Mesenchymal stem cell (in vitro differentiated cells and primary cell): ENCODE results near the gene RASSF10.

Experiments used
- DNase-seq: peaks from one replicate; pipeline ENCODE4 v3.0.0-alpha.2; 2013
- H2AFZ ChIP-seq: one replicate; pipeline ENCODE4 v1.6.1; 2013; ENCODE audit warnings: low read depth, mild to moderate bottlenecking, control low read depth, inconsistent platforms, low read length, moderate library complexity
- H2AK5ac ChIP-seq: 2 replicates; pipeline ENCODE4 v1.6.1; 2013; ENCODE audit warnings: low read length, moderate library complexity, mild to moderate bottlenecking, inconsistent platforms; ENCODE audit not compliant: severe bottlenecking
- H2BK120ac ChIP-seq: one replicate; pipeline ENCODE4 v1.6.1; 2013; ENCODE audit warnings: low read depth, mild to moderate bottlenecking, inconsistent platforms, low read length, moderate library complexity
- H2BK12ac ChIP-seq, 2 experiments: one replicate each; pipeline ENCODE4 v1.6.1; 2013; ENCODE audit warnings: inconsistent platforms in 2 of 2, low read length in 2 of 2, mild to moderate bottlenecking in 2 of 2, moderate library complexity in 2 of 2, control low read depth in 1 of 2
- H2BK15ac ChIP-seq: one replicate; pipeline ENCODE4 v1.6.1; 2013; ENCODE audit warnings: mild to moderate bottlenecking, low read depth, inconsistent platforms; ENCODE audit not compliant: poor library complexity, severe bottlenecking
- H2BK5ac ChIP-seq: 2 replicates; pipeline ENCODE4 v1.6.1; 2013; ENCODE audit warnings: low read depth, mild to moderate bottlenecking, low read length, control low read depth, inconsistent platforms; ENCODE audit not compliant: poor library complexity, severe bottlenecking
- H3K14ac ChIP-seq, 2 experiments: one replicate each; pipeline ENCODE4 v1.6.1; 2013; ENCODE audit warnings: inconsistent platforms in 2 of 2, low read length in 2 of 2, control low read depth in 1 of 2, mild to moderate bottlenecking in 1 of 2, moderate library complexity in 1 of 2
- H3K18ac ChIP-seq, 2 experiments: one replicate each; pipeline ENCODE4 v1.6.1; 2013; ENCODE audit warnings: inconsistent platforms in 2 of 2, low read length in 2 of 2, control low read depth in 1 of 2, low read depth in 1 of 2, mild to moderate bottlenecking in 1 of 2
- H3K23ac ChIP-seq, 2 experiments: one replicate each; pipeline ENCODE4 v1.6.1; 2013; ENCODE audit warnings: inconsistent platforms in 2 of 2, low read length in 2 of 2, mild to moderate bottlenecking in 2 of 2, moderate library complexity in 2 of 2, control low read depth in 1 of 2
- H3K27ac ChIP-seq: 2 replicates; pipeline ENCODE4 v1.5.1; 2013; ENCODE audit warnings: mild to moderate bottlenecking, moderate library complexity, low read length, control low read depth, inconsistent platforms; ENCODE audit not compliant: poor library complexity, severe bottlenecking
- H3K27me3 ChIP-seq, 2 experiments: 2 replicates each; pipeline versions ENCODE4 v1.6.1 to v1.7.0; 2013; ENCODE audit warnings: low read length in 2 of 2, mild to moderate bottlenecking in 2 of 2, moderate library complexity in 2 of 2, control low read depth in 1 of 2, inconsistent platforms in 1 of 2; ENCODE audit not compliant: control insufficient read depth in 1 of 2, insufficient read depth in 1 of 2
- H3K36me3 ChIP-seq, 2 experiments: 2 replicates each; pipeline versions ENCODE4 v1.6.1 to v1.7.0; 2013; ENCODE audit warnings: low read length in 2 of 2, control low read depth in 1 of 2, inconsistent platforms in 1 of 2, low read depth in 1 of 2, mild to moderate bottlenecking in 1 of 2; ENCODE audit not compliant: insufficient read depth in 2 of 2, control insufficient read depth in 1 of 2
- H3K4ac ChIP-seq, 2 experiments: one replicate each; pipeline ENCODE4 v1.6.1; 2013; ENCODE audit warnings: inconsistent platforms in 2 of 2, low read length in 2 of 2, mild to moderate bottlenecking in 2 of 2, moderate library complexity in 2 of 2, control low read depth in 1 of 2, low read depth in 1 of 2
- H3K4me1 ChIP-seq: 2 replicates; pipeline ENCODE4 v1.6.1; 2013; ENCODE audit warnings: low read depth, low read length, control low read depth; ENCODE audit not compliant: control insufficient read depth, insufficient read depth
- H3K4me2 ChIP-seq: 2 replicates; pipeline ENCODE4 v1.6.1; 2013; ENCODE audit warnings: low read length, mild to moderate bottlenecking, inconsistent platforms; ENCODE audit not compliant: poor library complexity, severe bottlenecking
- H3K4me3 ChIP-seq, 2 experiments: 2 replicates each; pipeline versions ENCODE4 v1.5.1 to v1.7.0; 2013; ENCODE audit warnings: low read length in 2 of 2, mild to moderate bottlenecking in 2 of 2, control low read depth in 1 of 2, low read depth in 1 of 2; ENCODE audit not compliant: insufficient read depth in 1 of 2
- H3K79me1 ChIP-seq: replicated peaks from 2 replicates; pipeline ENCODE4 v1.6.1; 2013; ENCODE audit warnings: mild to moderate bottlenecking, control low read depth, low read length, inconsistent platforms; ENCODE audit not compliant: poor library complexity, severe bottlenecking
- H3K9ac ChIP-seq: 2 replicates; pipeline ENCODE4 v1.7.0; 2013; ENCODE audit warnings: mild to moderate bottlenecking, low read length, moderate library complexity
- H3K9me3 ChIP-seq: 2 replicates; pipeline ENCODE4 v1.7.0; 2013; ENCODE audit warnings: mild to moderate bottlenecking, low read length; ENCODE audit not compliant: control insufficient read depth
- H4K8ac ChIP-seq: one replicate; pipeline ENCODE4 v1.6.1; 2013; ENCODE audit warnings: inconsistent platforms, mild to moderate bottlenecking, low read length, moderate library complexity
- H4K91ac ChIP-seq: one replicate; pipeline ENCODE4 v1.6.1; 2013; ENCODE audit warnings: mild to moderate bottlenecking, low read length, inconsistent platforms
- WGBS: methylation state at CpG from one replicate; pipeline ENCODE4 v1.1.7; 2013; ENCODE audit warnings: mixed read lengths; 5-methylcytosine and 5-hydroxymethylcytosine counted together

Gene RASSF10

GRCh38 chr11:13029872-13030271 lies 20.8 kb downstream of the RASSF10 start:
- DNase-seq: no peak
- Histone ChIP-seq H2BK12ac (no peak overlapping the region), H2AK5ac (no peak overlapping the region), H4K91ac (no peak overlapping the region), H3K23ac (no peak overlapping the region), H3K4me2 (no peak overlapping the region), H2AFZ (no peak overlapping the region), H3K4me1 (peaks cover 2% of the 10 kb centered on the region), H3K36me3 (no peaks in the 10 kb centered on the region), H3K4me3 (no peak overlapping the region), H4K8ac (no peak overlapping the region), H3K18ac (no peak overlapping the region), H3K4ac (no peak overlapping the region), H2BK15ac (no peak overlapping the region), H3K14ac (no peak overlapping the region), H3K79me1 (no peaks in the 10 kb centered on the region), H3K9ac (no peak overlapping the region), H3K27ac (no peak overlapping the region), H3K27me3 (peaks cover 0 to 62% of the 10 kb centered on the region in 2 experiments), H2BK120ac (no peak overlapping the region), H2BK5ac (no peak overlapping the region), H3K9me3 (no peaks in the 10 kb centered on the region)
- 85% methylated on average over 3 of the region's 3 CpGs for WGBS

GRCh38 chr11:13030857-13031256 lies 21.7 kb downstream of the RASSF10 start:
- Histone ChIP-seq H3K4ac (no peak overlapping the region), H2BK120ac (no peak overlapping the region), H2AFZ (no peak overlapping the region), H3K27ac (no peak overlapping the region), H2BK15ac (no peak overlapping the region), H3K4me1 (peaks cover 2% of the 10 kb centered on the region), H2BK5ac (no peak overlapping the region), H3K9ac (no peak overlapping the region), H3K79me1 (no peaks in the 10 kb centered on the region), H3K4me2 (no peak overlapping the region), H3K9me3 (no peaks in the 10 kb centered on the region), H3K27me3 (peaks cover 0 to 72% of the 10 kb centered on the region in 2 experiments), H3K14ac (no peak overlapping the region), H3K18ac (no peak overlapping the region), H2BK12ac (no peak overlapping the region), H3K23ac (no peak overlapping the region), H3K4me3 (no peak overlapping the region), H3K36me3 (no peaks in the 10 kb centered on the region), H2AK5ac (no peak overlapping the region), H4K91ac (no peak overlapping the region), H4K8ac (no peak overlapping the region)
- 61% methylated on average over 3 of the region's 3 CpGs for WGBS
- DNase-seq: no peak

GRCh38 chr11:13031349-13031748 lies 22.2 kb downstream of the RASSF10 start:
- no peak overlapping the region for H2BK15ac ChIP-seq
- DNase-seq: no peak
- no peak overlapping the region for H3K14ac ChIP-seq
- H2BK12ac ChIP-seq: no peak overlapping the region
- no peak overlapping the region for H3K18ac ChIP-seq
- H3K4me2 ChIP-seq: no peak overlapping the region
- H3K23ac ChIP-seq: no peak overlapping the region
- H4K91ac ChIP-seq: no peak overlapping the region
- no peak overlapping the region for H3K4me3 ChIP-seq
- no peak overlapping the region for H3K9ac ChIP-seq
- H3K4me1 ChIP-seq: peaks cover 2% of the 10 kb centered on the region
- H4K8ac ChIP-seq: no peak overlapping the region
- H3K27ac ChIP-seq: no peak overlapping the region
- H2BK120ac ChIP-seq: no peak overlapping the region
- no peak overlapping the region for H2AFZ ChIP-seq
- no peak overlapping the region for H2AK5ac ChIP-seq
- H3K79me1 ChIP-seq: no peaks in the 10 kb centered on the region
- H2BK5ac ChIP-seq: no peak overlapping the region
- H3K4ac ChIP-seq: no peak overlapping the region
- H3K36me3 ChIP-seq: no peaks in the 10 kb centered on the region
- peaks cover 0 to 77% of the 10 kb centered on the region in 2 experiments for H3K27me3 ChIP-seq
- H3K9me3 ChIP-seq: no peaks in the 10 kb centered on the region

GRCh38 chr11:13033760-13034533 lies 24.8 kb downstream of the RASSF10 start:
- Histone ChIP-seq H3K27me3 (peaks cover 0 to 60% of the 10 kb centered on the region in 2 experiments), H3K27ac (no peak overlapping the region), H3K9ac (no peak overlapping the region), H3K36me3 (no peaks in the 10 kb centered on the region), H2BK120ac (no peak overlapping the region), H3K4me1 (no peaks in the 10 kb centered on the region), H3K23ac (no peak overlapping the region), H3K14ac (no peak overlapping the region), H2BK15ac (no peak overlapping the region), H4K91ac (no peak overlapping the region), H3K4me3 (no peak overlapping the region), H3K9me3 (no peaks in the 10 kb centered on the region), H3K18ac (no peak overlapping the region), H2AFZ (no peak overlapping the region), H2AK5ac (no peak overlapping the region), H3K4ac (no peak overlapping the region), H2BK12ac (no peak overlapping the region), H2BK5ac (no peak overlapping the region), H4K8ac (no peak overlapping the region), H3K79me1 (no peaks in the 10 kb centered on the region), H3K4me2 (no peak overlapping the region)
- no peak for DNase-seq
- WGBS: 85% methylated on average over 4 of the region's 4 CpGs
